GM06990 (cell line): ENCODE data around the gene RORB.

ENCODE experiments used
- DNase-seq: peaks from one replicate; pipeline ENCODE4 v3.0.0-alpha.2; 2011; ENCODE audit not compliant: insufficient read length; ENCODE audit errors: extremely low read depth
- H3K27me3 ChIP-seq: replicated peaks from 2 replicates; pipeline ENCODE4 v1.6.0; 2011; ENCODE audit warnings: low read length; ENCODE audit not compliant: control insufficient read depth, insufficient read depth
- H3K36me3 ChIP-seq: 2 replicates; pipeline ENCODE4 v1.5.1; 2011; ENCODE audit warnings: low read length; ENCODE audit not compliant: control insufficient read depth, insufficient read depth
- H3K4me3 ChIP-seq: replicated peaks from 2 replicates; pipeline ENCODE4 v1.5.1; 2011; ENCODE audit warnings: low read depth, mild to moderate bottlenecking, control low read depth, low read length
- TF ChIP-seq, protein P1 (sequence below): IDR thresholded peaks from 2 replicates; pipeline ENCODE4 v1.5.1; 2011; ENCODE audit warnings: low read length, control low read depth, mild to moderate bottlenecking, inconsistent platforms; ENCODE audit not compliant: insufficient read depth, poor library complexity, severe bottlenecking

The RORB gene

DNA sequence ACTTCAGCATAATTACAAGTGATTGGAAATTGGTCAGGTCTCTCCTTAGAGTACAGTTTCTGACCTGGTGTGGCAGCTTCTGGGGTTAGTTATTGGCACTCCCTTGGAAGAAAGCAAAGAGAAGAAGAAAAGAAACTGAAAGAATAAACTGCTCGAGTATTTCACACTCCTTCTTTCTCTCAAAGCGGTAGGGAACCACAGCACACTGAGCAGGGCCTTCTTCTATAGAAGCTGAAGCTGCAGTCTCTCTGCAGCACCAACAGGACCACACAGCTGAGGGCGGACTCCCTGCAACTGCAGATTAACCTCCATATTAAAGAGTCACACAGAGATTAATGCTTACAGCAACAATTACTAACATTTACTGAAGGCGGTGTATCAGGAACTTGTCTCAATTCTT is 238.6 kb downstream of the RORB start:
- Histone ChIP-seq H3K27me3 (no peaks in the 10 kb centered on the region), H3K4me3 (no peak overlapping the region), H3K36me3 (no peaks in the 10 kb centered on the region)
- TF ChIP-seq, protein P1, sequence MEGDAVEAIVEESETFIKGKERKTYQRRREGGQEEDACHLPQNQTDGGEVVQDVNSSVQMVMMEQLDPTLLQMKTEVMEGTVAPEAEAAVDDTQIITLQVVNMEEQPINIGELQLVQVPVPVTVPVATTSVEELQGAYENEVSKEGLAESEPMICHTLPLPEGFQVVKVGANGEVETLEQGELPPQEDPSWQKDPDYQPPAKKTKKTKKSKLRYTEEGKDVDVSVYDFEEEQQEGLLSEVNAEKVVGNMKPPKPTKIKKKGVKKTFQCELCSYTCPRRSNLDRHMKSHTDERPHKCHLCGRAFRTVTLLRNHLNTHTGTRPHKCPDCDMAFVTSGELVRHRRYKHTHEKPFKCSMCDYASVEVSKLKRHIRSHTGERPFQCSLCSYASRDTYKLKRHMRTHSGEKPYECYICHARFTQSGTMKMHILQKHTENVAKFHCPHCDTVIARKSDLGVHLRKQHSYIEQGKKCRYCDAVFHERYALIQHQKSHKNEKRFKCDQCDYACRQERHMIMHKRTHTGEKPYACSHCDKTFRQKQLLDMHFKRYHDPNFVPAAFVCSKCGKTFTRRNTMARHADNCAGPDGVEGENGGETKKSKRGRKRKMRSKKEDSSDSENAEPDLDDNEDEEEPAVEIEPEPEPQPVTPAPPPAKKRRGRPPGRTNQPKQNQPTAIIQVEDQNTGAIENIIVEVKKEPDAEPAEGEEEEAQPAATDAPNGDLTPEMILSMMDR = no peak
- DNase-seq = no peak

DNA sequence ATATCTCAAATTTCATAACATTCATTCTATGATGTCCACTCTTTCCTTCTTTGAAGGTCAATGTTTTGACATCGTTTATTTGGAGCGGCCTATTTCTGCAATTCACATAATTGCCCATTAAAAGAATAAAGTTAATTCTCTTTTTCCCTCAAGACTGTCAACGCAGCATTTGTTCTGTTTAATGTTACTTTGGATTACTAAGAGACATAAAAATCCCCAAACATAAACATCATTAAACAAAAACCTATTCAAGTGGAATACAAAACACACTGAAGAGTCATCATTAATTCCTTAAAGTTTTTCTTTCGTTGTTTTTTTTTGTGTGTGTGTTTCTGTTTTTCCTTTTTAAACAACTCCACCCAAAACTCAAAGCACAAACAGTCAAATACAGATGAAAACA is 239.5 kb downstream of the RORB start:
- no peak for DNase-seq
- Histone ChIP-seq H3K36me3 (no peaks in the 10 kb centered on the region), H3K4me3 (no peak overlapping the region), H3K27me3 (no peaks in the 10 kb centered on the region)
- TF ChIP-seq, protein P1 = no peak

DNA sequence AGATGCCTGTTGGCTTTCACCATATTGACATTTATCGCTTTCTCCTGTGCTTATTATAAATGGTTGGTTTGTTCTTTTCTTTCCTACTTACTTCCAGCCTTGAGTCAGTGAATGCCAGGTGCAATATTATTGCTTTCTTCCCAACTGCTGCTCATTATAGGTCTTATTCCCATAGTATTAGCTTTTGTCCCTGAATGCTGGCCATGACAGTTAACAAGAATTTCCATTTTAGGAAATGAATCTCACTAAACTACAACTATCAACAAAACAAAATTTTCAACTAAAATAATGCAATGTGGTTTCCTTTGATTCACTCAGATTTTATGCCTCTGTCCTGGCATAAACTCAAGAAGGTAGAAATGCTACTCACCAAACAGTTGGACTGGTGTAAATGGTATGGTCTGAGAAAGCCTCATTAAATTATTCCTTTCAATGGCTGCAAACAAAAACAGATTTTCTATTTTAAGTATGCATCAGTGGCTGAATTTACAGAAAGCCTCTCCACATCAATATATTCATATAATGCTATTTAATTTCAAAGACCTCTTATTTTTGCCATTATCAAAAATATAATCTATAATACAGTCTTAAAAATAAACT is 245.2 kb downstream of the RORB start:
- Histone ChIP-seq H3K4me3 (no peak overlapping the region), H3K27me3 (no peaks in the 10 kb centered on the region), H3K36me3 (no peaks in the 10 kb centered on the region)
- DNase-seq = no peak
- TF ChIP-seq, protein P1 = no peak
